GM12892 (cell line): Measurements from ENCODE around the gene TCAIM.

ENCODE experiments used
- POLR2A ChIP-seq: IDR thresholded peaks from 2 replicates; pipeline ENCODE4 v1.6.1; 2011; ENCODE audit warnings: low read depth, low read length, control low read depth
- POLR2AphosphoS5 ChIP-seq: IDR thresholded peaks from 2 replicates; pipeline ENCODE4 v1.6.1; 2011; ENCODE audit warnings: low read depth, low read length, control low read depth
- TAF1 ChIP-seq: IDR thresholded peaks from 2 replicates; pipeline ENCODE4 v1.6.1; 2011; ENCODE audit warnings: low read depth, mild to moderate bottlenecking, control low read depth, low read length, borderline replicate concordance

DNA sequence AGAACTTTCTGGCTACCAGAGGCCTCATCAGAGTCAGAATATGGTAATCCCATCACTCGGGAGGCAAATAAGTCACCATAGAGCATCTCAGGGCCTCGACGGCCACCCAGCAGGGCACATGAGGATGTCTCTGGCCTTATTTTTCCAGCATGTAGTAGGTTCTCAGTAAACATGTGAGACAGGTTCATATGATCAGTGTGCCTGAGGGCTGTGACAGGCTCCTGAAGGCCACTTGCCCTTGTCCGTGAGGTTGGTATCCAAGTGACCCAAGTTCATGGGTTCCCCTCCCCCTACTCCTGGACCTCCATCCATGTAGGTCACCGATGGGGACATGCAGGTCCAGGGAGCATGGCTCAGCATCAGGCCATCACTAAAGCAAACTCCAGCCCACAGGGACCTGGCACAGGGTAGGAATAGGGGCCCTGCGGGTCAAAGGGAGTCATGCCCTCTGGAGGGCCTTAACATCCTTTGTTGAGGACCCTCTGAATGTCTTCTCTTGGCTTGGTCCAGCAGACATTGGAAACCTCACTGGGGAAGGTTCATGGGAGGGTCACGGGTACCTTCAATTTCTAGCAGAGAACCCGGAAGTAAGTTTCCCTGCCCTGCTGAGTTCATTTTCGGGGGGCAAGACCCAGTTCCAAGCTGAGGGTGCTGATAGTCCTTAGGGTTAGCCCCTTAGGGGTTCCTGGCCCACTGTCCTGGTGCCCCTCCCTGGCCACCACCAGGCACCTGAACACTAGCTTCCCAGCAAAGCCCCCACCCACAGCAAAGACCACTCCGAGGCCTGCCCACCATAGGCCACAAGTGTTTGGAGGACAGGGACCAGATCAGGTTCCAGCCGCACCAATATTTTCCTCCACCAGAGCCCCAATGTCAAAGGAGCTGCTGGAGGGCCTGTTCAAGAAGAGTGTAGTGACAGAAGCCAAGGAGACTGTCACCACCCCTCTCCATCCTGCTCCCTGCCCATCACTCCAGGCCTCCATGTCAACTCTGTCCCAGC is 77.8 kb downstream of the TCAIM start:
- no peak for TF ChIP-seq POLR2A
- TF ChIP-seq TAF1, result no peak
- no peak for TF ChIP-seq POLR2AphosphoS5
